ENCODE measurements around the gene RGS13.

The RGS13 gene, protein sequence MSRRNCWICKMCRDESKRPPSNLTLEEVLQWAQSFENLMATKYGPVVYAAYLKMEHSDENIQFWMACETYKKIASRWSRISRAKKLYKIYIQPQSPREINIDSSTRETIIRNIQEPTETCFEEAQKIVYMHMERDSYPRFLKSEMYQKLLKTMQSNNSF

DNA sequence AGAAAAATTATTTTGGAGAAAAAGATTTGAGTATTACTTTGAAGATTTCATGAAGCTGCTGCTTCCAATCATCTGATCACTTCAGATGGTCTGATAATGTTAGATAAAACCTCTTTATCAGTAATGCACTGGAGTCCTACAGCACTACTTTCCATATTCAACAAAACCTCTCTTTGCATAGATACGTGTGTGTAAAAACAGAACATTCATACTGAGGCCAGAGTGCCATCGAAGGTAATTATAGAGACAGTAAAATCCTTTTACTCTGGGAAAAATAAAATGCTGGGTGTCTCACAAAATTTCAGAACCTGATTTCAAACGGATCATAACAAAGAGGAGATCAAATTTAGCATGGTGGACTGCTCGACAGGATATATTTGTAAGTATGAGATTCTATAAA lies at the start of gene RGS13:
RGS13 (plus strand) TSS at position 209 of the 400 bp plus-strand sequence. CDS start 8,188 bp downstream, outside the sequence.
- TF ChIP-seq GATA2 (IDR thresholded peaks at IDR 0.05; ENCODE audit: low read depth, low read length) (no peak), GATA3 (IDR thresholded peaks at IDR 0.05; ENCODE audit: low read depth, low read length) (no peak)

DNA sequence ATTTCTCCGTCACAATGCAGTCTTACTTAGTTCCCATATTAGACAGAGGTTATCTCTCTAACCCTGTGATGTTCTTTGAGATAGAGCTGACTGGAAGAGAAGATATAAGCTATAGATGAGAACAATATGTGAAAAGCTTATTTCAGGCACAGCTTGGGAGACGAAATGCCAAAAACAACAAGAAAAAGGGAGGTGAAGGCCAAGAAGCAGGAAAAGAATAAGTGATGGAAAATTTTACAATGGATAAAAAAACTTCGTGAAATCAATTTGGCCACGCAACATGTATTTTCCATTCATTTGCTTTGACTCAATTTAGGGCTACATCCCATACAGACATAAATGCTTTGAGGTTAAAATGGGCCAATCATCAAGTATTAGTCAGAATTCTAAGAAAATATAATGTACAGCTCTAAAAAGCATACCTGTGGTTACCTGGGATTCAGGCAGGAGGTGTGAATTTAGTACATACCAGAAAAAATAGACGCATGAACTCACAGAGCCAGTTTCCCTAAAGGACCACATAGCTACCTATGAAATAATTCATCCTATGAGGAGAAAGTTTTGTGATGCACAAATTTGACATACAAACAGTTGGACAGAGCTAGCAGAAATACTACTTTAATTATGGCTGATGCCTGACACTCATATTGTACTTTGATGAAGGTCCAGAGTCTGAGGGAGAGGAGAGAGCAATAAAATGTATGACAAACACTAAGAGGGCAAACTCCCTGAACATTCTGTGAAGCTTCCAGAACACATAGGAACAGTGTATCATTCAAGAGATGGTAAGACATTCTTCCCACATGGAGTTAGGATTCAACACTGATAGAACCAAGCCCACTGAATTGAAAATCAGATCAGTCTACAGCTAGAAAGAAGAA lies 48.3 kb upstream of the RGS13 start:
- TF ChIP-seq GATA3 (IDR thresholded peaks at IDR 0.05; ENCODE audit: low read depth, low read length) (no peak), GATA2 (IDR thresholded peaks at IDR 0.05; ENCODE audit: low read depth, low read length) (no peak)

DNA sequence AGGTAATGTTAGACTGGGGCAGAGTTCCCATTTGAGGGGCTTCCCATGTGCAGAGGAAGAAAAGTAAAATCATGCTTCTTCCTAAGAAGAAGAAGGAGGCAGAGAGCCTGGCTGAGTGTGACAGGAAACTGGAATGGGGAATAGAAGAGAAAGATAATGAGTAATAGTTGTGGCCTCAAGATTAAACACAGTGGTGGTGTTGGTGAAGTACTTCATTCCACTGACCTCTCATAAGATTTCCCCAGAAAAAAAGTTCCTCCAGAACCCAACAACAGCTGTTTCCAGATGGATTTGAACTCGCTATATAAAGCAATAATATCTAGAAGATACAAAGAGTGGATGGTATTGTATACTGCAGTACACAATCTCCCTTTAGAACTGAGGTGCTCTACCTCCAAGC lies 47.4 kb upstream of the RGS13 start:
- TF ChIP-seq GATA2 (IDR thresholded peaks at IDR 0.05; ENCODE audit: low read depth, low read length), result no peak
- no peak for TF ChIP-seq GATA3 (IDR thresholded peaks at IDR 0.05; ENCODE audit: low read depth, low read length)

DNA sequence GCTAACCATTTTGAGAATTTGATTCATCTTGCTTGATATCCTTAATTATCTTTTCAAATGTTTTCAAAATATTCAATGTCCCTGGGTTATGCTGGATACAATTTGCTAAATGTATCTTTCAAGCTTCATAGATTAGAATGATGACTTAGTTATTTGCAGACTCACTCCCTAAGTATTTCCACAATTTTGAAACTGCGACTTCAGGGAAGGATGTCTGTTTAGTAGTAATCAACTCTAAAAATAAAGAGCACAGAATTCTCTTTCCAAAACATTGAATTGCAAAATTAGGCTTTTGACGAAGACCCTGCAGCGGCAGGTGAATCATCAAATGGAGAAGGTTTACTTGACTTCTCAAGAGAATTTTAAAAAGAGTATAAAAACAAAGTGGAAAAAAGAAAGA lies 46.1 kb upstream of the RGS13 start:
- no peak for TF ChIP-seq GATA2 (IDR thresholded peaks at IDR 0.05; ENCODE audit: low read depth, low read length)
- no peak for TF ChIP-seq GATA3 (IDR thresholded peaks at IDR 0.05; ENCODE audit: low read depth, low read length)

DNA sequence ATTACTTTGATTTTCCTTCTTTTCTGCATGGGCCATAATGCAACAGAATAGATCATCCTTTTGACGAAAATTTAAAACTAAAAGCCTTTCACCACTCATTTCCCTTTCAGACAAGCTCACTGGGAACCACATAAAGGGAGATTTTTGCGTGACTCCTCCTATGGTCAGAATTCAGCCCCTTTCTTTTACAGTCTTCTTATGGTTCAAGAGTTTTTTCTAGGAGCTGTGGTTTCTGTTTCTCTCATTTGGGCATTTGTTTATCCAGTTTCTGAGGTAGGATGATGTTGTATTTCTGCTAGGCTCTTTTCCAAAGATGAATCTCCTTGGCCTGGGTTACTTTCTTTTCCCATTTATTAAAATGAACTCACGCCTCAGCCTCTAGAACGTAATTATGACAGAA lies 43.4 kb upstream of the RGS13 start:
- TF ChIP-seq GATA2 (IDR thresholded peaks at IDR 0.05; ENCODE audit: low read depth, low read length) (no peak), GATA3 (IDR thresholded peaks at IDR 0.05; ENCODE audit: low read depth, low read length) (no peak)

DNA sequence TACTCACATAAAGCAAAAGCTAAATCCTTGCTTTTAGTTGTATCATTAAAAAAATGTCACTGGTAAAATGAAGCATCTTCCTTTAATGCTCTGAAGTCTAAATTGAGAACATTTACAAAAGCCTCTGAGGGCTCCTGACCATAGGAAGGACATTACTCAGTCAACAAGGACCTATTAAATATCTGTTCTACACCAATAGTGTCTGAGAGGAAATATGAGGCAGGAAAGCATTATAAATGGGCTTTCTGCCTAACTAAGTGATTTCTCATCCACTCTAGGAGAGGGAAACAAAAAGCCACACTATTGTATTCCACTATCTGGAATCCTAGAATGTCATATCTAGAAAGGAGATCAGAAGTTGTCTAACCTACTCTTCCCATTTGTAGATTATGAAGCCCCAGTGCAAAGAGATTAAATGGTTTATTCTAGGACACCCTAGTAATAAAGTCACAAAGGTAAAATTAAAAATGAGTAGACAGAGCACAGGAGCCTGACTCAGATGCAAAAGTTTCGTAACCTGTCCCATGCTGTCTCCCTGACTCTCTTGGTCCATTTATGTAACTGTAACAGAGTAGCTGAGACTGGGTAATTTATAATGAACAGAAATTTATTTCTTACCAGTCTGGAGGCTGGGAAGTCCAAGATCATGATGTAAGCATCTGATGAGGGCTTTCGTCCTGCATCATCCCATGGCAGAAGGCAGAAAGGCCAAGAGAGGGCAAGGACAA lies 42.8 kb upstream of the RGS13 start:
- TF ChIP-seq GATA2 (IDR thresholded peaks at IDR 0.05; ENCODE audit: low read depth, low read length), result no peak
- no peak for TF ChIP-seq GATA3 (IDR thresholded peaks at IDR 0.05; ENCODE audit: low read depth, low read length)

DNA sequence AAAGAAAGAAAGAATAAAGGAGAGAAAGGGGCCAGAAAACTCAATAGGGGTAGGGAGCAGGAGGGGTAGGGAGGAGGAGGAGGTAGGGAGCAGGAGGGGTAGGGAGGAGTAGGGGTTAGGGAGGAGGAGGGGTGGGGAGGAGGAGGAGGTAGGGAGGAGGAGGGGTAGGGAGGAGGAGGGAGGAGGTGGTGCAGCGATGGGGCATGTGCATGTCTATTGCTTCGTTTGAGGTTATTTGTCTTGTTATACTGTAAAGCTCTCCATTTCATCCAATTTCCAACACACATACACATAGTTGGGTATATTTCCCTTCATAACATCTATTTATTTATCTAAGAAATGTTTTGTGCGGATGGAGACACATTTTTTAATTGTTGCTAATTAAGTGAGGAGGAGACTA lies 40.6 kb upstream of the RGS13 start:
- TF ChIP-seq GATA2 (IDR thresholded peaks at IDR 0.05; ENCODE audit: low read depth, low read length) (no peak), GATA3 (IDR thresholded peaks at IDR 0.05; ENCODE audit: low read depth, low read length) (no peak)

DNA sequence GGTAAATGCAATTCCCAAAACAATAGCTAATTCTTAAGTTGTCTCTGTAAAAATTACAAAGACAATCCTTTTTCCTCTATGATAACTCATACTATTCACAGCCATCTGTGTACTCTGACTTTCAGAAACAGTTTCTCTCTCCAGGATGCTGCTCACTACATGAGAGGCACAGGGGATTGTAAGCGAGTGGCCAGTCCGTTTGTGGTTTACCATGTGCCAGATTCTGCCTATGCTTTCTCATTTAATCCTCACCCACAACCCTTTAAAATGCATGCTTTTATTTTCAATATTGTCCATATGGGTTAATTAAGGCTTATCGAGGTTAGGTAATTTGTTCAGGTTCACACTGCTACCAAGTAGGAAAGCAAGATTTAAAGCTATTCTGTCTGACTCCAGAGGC lies 37.4 kb upstream of the RGS13 start:
- TF ChIP-seq GATA2 (IDR thresholded peaks at IDR 0.05; ENCODE audit: low read depth, low read length), result no peak
- TF ChIP-seq GATA3 (IDR thresholded peaks at IDR 0.05; ENCODE audit: low read depth, low read length), result no peak

DNA sequence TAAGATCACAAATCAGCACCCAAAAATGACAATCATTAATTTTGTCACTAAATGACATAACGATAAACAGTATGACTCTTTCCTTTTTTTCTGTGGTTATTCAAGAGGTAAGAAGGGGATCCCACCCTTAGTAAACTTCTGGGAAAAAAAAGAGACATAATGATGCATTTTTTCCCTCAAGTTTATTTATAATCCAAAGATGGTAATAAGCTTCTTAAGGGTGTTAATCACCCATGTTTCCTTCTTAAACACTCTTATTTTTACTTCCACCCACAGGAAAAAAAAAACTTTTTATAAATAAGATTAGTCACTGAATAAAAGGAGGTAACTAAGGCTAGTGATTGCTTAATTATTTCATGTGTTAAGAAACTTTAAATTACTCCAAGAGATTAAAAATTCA lies 35.7 kb upstream of the RGS13 start:
- no peak for TF ChIP-seq GATA2 (IDR thresholded peaks at IDR 0.05; ENCODE audit: low read depth, low read length)

DNA sequence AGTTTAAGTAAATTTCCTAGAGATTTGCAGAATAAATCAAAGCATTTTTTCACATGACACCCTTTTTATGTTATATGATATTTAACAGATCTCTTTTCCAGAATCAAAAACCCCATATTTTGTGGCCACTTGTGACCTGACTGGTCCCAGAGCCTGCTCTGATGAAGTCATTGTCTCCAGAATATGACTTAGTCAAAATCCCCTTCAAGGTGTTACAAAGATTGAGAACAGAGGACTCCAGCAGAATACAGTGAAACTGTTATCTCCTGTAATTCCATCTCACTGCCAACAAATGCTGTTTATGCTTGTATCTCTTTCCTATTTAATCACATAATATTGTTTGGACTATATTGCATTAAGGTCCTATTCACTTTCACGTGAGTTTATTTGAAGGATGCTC lies 34.8 kb upstream of the RGS13 start:
- TF ChIP-seq GATA3 (IDR thresholded peaks at IDR 0.05; ENCODE audit: low read depth, low read length) (no peak), GATA2 (IDR thresholded peaks at IDR 0.05; ENCODE audit: low read depth, low read length) (no peak)

DNA sequence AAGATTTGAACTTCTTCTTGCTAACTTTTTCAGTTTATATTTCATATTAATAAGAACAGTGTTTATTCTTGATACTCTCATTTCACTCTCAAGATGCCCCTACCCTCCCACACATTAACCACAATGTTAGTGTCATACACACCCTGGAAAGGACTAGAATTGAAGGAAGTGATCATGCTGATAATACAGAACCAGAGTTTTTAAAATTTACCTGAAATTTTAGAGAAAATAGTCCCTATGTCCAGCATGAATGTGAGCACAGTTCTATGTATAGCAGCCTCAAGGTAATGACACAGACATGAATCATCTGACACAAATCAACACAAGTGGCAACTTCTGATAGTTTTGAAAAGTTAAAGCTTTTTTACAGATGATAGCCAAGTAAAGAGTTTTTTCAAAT lies 34.4 kb upstream of the RGS13 start:
- TF ChIP-seq GATA3 (IDR thresholded peaks at IDR 0.05; ENCODE audit: low read depth, low read length) (no peak), GATA2 (IDR thresholded peaks at IDR 0.05; ENCODE audit: low read depth, low read length) (no peak)

DNA sequence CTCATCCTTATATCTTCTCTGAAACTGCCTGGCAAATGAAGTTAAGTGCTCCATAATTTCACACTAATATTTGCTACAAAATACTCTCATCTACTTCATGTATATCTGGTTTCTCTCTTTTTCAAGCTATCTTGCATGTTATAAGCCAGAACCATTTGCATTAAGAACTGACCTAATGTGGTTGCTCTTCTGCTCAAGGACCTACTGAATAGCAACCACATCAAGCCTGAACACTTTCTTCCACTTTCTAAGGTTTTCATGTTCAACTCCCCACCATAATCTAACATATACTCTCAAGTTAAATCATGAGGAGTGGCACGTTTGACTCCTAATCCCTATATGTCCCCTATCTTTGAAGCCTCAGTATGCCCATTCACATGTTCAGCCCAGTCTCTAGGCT lies 33.2 kb upstream of the RGS13 start:
- no peak for TF ChIP-seq GATA3 (IDR thresholded peaks at IDR 0.05; ENCODE audit: low read depth, low read length)
- TF ChIP-seq GATA2 (IDR thresholded peaks at IDR 0.05; ENCODE audit: low read depth, low read length), result no peak

DNA sequence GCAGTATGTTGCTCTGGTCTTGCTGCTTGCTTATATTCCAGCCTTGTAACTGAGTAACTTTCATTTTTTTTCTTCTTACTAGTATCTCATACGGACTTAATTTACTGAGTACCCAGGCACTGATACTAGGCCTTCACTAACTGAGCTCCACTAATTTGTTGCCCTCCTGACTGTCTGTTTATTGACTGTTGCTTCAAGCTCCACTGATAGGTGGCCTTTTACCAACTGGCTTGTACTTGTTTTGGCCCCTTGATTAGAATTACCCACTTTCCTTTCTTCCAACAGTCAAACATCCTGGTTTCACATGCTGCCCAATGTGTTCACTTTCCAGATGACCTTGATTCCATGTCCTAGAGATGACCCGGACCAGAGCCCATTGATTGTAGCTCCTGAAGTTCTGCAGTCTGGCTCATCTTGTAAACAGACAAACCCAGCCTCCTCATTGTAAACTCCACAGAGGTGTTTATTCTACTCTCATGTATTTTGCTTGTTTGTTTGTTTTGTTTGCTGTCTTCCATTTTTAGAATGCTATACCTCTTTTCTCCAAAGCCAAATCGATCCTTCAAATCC lies 32.6 kb upstream of the RGS13 start:
- TF ChIP-seq GATA3 (IDR thresholded peaks at IDR 0.05; ENCODE audit: low read depth, low read length), result no peak
- no peak for TF ChIP-seq GATA2 (IDR thresholded peaks at IDR 0.05; ENCODE audit: low read depth, low read length)

DNA sequence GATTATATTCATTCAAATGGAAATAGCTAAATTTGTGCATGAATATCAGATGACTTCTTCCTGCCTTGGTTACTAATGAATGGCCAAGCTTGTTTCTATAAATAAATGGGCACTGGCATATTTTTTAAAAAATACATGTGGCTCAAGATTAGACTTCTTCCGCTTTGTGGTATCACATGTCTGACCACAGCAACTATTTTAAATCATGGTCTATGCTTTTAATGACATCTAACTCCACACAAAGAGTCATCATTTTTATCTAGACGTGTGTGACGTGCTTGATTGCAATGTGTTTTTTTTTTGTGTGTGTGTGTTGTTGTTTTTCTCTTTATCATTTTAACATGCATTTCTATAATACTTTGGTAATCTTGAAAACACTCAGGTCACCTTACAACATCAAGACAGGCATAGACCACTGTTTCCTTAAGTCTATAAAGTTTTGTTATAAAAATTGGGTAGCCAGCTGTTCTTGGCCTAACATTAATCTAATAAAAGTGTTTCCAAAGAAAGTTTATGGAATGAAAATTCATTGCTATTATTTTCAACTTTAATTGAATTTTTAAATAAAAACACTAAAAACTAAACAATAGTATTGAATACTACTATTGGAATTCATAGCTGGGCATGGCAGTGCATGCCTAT lies 30.8 kb upstream of the RGS13 start:
- TF ChIP-seq GATA3 (IDR thresholded peaks at IDR 0.05; ENCODE audit: low read depth, low read length), result no peak
- TF ChIP-seq GATA2 (IDR thresholded peaks at IDR 0.05; ENCODE audit: low read depth, low read length), result no peak

Measured in SH-SY5Y (cell line).